ENCODE data around the gene EXOC6.

DNA sequence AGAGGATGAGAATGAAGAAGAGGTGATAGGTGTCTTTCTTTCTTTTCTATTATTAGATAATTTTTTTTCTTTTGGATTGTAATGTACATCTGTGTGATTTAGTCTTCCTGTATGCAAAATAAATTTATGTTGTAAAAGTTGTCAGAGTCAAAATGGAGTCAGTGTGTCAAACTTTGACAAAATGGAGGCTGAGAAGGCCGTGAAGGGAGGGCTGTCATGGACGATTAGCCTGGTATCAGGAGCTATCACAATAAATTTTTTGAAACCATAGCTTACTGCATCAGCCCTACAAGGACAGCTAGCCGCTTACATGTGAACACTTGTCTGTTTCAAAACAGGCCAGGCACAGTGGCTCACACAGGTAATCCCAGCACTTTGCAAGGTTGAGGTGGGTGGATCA, 67.6 kb downstream of the EXOC6 start:
- TF ChIP-seq CTCF (IDR thresholded peaks at IDR 0.05): no peak
- TF ChIP-seq POLR2AphosphoS5 (IDR thresholded peaks at IDR 0.05; ENCODE audit: low read depth, low read length): no peak
- no peak for TF ChIP-seq TCF7L2 (IDR thresholded peaks at IDR 0.05; ENCODE audit: low read depth, low read length)
